ENCODE measurements around the gene SKI.

- TF ChIP-seq POLR2AphosphoS5 (IDR thresholded peaks at IDR 0.05; ENCODE audit: borderline replicate concordance, low read depth, low read length) (no peak), EZH2 (IDR thresholded peaks at IDR 0.05) (no peak), FOXP2 (optimal IDR thresholded peaks at IDR 0.05; ENCODE audit: control extremely low read depth, extremely low read length, insufficient read depth) (no peak)
These were observed 116.7 kb downstream of the SKI start for GRCh38 chr1:2344744-2345296.

All from SK-N-MC (cell line).